H1 (cell line): ENCODE measurements around the gene ADGRV1. TPM values are rescaled to one million over a fixed set of nuclear protein-coding genes. Genes with fewer than 3 reads are reported as not detected.

Source experiments
- BACH1 ChIP-seq: IDR thresholded peaks from 2 replicates; pipeline ENCODE4 v1.6.1; 2012; ENCODE audit warnings: low read length, improper control_type of control experiment
- CHD1 ChIP-seq: IDR thresholded peaks from 2 replicates; pipeline ENCODE4 v1.6.1; 2012; ENCODE audit warnings: low read depth, low read length, improper control_type of control experiment
- EZH2 ChIP-seq: fragments of 200-600 bp; sonication (generic); IDR thresholded peaks from 2 replicates; pipeline ENCODE4 v1.7.1; 2012; ENCODE audit warnings: low read depth, mild to moderate bottlenecking, moderate library complexity, low read length, inconsistent platforms; ENCODE audit not compliant: severe bottlenecking
- polyA plus RNA-seq, 7 experiments: library from polyadenylated mRNA; depleted of rRNA in 3 of 7; stranded (reverse) in 5 of 7; unstranded in 2 of 7; fragments of >200 nt in 5 of 7; fragments of 200-250 nt in 2 of 7; gene quantifications; 1 replicate in 5 of 7; 2 replicates in 1 of 7; 4 replicates in 1 of 7; pipeline versions ENCODE4 v1.2.1 to v1.2.3, GENCODE V29; 2011 to 2013; ENCODE audit warnings: missing spikeins in 2 of 7, mixed read lengths in 2 of 7
- total RNA-seq: library from RNA; stranded (reverse); fragmentation: NEBNext Ultra II Directional; extraction: Animal tissue kit (Norgen Biotek cat#: 25700); gene quantifications from 2 replicates; pipeline ENCODE4 v1.2.1, GENCODE V29; 2021
- TF ChIP-seq, protein P1 (sequence below), 3 experiments: IDR thresholded peaks; 1 replicate in 2 of 3; 2 replicates in 1 of 3; pipeline versions ENCODE4 v1.5.1 to v1.6.1; 2011; ENCODE audit warnings: low read length in 3 of 3, mild to moderate bottlenecking in 3 of 3, inconsistent platforms in 2 of 3, low read depth in 1 of 3, moderate library complexity in 1 of 3; ENCODE audit not compliant: insufficient read depth in 1 of 3; ENCODE audit errors: control extremely low read depth in 1 of 3

ADGRV1 gene
- total and polyA plus RNA-seq, 2 of the 8 experiments (the other 6 are each of a cell fraction or from before 2014, with no cell fraction given) = 53.1 to 62.2 TPM

DNA sequence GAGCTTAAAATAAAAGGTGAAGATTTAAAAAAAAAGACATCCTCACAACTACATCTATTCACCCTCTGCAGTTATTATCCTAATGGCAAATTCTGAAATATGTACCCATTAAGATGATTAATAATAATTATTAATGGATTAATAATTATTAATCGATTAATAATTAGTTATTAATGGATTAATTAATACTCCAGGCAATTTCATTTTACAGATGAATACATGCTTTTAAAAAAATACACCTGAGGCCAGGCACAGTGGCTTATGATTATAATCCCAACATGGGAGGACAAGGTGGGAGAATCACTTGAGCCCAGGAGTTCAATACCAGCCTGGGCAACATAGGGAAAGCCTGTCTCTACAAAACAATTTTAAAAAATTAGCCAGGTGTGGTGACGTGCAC lies 642.1 kb downstream of the ADGRV1 start (continued):
- TF ChIP-seq, protein P1, sequence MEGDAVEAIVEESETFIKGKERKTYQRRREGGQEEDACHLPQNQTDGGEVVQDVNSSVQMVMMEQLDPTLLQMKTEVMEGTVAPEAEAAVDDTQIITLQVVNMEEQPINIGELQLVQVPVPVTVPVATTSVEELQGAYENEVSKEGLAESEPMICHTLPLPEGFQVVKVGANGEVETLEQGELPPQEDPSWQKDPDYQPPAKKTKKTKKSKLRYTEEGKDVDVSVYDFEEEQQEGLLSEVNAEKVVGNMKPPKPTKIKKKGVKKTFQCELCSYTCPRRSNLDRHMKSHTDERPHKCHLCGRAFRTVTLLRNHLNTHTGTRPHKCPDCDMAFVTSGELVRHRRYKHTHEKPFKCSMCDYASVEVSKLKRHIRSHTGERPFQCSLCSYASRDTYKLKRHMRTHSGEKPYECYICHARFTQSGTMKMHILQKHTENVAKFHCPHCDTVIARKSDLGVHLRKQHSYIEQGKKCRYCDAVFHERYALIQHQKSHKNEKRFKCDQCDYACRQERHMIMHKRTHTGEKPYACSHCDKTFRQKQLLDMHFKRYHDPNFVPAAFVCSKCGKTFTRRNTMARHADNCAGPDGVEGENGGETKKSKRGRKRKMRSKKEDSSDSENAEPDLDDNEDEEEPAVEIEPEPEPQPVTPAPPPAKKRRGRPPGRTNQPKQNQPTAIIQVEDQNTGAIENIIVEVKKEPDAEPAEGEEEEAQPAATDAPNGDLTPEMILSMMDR (IDR thresholded peaks at IDR 0.05; ENCODE audit: control extremely low read depth in 1 of 3, insufficient read depth in 1 of 3, low read depth in 1 of 3, low read length in 3 of 3) = no peak
- TF ChIP-seq CHD1 = no peak
- no peak for TF ChIP-seq BACH1
- TF ChIP-seq EZH2 = no peak
